GM06990 (cell line): Measurements from ENCODE around the gene NANP.

Experiments
- DNase-seq: peaks from one replicate; pipeline ENCODE4 v3.0.0-alpha.2; 2011; ENCODE audit not compliant: insufficient read length; ENCODE audit errors: extremely low read depth
- H3K27me3 ChIP-seq: replicated peaks from 2 replicates; pipeline ENCODE4 v1.6.0; 2011; ENCODE audit warnings: low read length; ENCODE audit not compliant: control insufficient read depth, insufficient read depth
- H3K36me3 ChIP-seq: 2 replicates; pipeline ENCODE4 v1.5.1; 2011; ENCODE audit warnings: low read length; ENCODE audit not compliant: control insufficient read depth, insufficient read depth
- H3K4me3 ChIP-seq: replicated peaks from 2 replicates; pipeline ENCODE4 v1.5.1; 2011; ENCODE audit warnings: low read depth, mild to moderate bottlenecking, control low read depth, low read length
- TF ChIP-seq, protein P1 (sequence below): IDR thresholded peaks from 2 replicates; pipeline ENCODE4 v1.5.1; 2011; ENCODE audit warnings: low read length, control low read depth, mild to moderate bottlenecking, inconsistent platforms; ENCODE audit not compliant: insufficient read depth, poor library complexity, severe bottlenecking

Gene NANP

DNA sequence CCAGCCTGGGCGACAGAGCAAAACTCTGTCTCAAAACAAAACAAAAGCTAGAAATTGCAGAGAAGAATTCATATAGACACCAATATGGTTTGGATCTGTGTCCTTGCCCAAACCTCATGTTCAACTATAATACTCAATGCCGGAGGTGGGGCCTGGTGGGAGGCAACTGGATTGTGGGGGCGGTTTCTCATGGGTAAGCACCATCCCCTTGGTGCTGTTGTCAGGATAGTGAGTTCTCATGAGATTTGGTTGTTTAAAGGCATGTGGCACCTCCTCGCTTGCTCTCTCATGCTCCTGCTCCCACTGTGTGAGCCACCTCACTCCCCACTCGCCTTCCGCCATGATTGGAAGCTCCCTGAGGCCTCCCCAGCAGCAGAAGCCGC lies 53.7 kb downstream of the NANP start:
- TF ChIP-seq, protein P1, sequence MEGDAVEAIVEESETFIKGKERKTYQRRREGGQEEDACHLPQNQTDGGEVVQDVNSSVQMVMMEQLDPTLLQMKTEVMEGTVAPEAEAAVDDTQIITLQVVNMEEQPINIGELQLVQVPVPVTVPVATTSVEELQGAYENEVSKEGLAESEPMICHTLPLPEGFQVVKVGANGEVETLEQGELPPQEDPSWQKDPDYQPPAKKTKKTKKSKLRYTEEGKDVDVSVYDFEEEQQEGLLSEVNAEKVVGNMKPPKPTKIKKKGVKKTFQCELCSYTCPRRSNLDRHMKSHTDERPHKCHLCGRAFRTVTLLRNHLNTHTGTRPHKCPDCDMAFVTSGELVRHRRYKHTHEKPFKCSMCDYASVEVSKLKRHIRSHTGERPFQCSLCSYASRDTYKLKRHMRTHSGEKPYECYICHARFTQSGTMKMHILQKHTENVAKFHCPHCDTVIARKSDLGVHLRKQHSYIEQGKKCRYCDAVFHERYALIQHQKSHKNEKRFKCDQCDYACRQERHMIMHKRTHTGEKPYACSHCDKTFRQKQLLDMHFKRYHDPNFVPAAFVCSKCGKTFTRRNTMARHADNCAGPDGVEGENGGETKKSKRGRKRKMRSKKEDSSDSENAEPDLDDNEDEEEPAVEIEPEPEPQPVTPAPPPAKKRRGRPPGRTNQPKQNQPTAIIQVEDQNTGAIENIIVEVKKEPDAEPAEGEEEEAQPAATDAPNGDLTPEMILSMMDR: no peak
- no peaks in the 10 kb centered on the region for H3K27me3 ChIP-seq

DNA sequence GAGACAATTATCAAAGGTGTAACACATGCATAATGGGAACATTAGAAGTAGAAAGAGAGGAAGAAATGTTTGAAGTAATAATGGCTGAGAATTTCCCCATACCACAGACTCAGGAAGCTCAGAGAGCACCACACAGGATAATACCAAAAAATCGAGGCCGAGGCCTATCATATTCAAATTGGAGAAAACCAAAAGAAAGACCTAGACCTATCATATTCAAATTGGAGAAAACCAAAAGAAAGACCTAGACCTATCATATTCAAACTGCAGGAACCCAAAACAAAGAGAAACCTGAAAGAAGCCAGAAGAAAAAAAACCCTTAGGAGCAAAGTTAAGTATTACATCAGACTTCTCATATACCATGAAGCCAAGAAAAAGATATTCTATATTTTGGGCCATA lies 56.5 kb downstream of the NANP start:
- TF ChIP-seq, protein P1: no peak
- Histone ChIP-seq H3K27me3 (no peaks in the 10 kb centered on the region), H3K36me3 (no peaks in the 10 kb centered on the region), H3K4me3 (no peak overlapping the region)
- no peak for DNase-seq

More for the DNA sequence above, 53.7 kb downstream of the NANP start:
- DNase-seq: no peak
- Histone ChIP-seq H3K36me3 (no peaks in the 10 kb centered on the region), H3K4me3 (no peak overlapping the region)

DNA sequence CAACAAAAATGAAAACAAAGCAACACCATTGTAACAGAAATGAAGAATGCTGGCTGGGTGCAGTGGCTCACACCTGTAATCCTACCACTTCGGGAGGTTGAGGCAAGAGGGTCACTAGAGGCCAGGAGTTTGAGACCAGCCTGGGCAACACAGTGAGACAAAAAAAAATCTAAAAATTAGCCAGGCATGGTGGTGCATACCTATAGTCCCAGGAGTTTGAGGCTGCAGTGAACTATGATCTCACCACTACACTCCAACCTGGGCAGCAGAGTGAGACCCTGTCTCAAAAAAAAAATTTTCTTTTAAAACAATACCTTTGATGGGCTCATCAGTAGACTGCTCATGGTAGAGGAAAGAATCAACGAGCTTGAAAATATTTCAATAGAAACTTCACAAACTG lies 57.0 kb downstream of the NANP start:
- no peak overlapping the region for H3K4me3 ChIP-seq
- no peak for DNase-seq
- no peaks in the 10 kb centered on the region for H3K36me3 ChIP-seq
- H3K27me3 ChIP-seq: no peaks in the 10 kb centered on the region
- TF ChIP-seq, protein P1: no peak

DNA sequence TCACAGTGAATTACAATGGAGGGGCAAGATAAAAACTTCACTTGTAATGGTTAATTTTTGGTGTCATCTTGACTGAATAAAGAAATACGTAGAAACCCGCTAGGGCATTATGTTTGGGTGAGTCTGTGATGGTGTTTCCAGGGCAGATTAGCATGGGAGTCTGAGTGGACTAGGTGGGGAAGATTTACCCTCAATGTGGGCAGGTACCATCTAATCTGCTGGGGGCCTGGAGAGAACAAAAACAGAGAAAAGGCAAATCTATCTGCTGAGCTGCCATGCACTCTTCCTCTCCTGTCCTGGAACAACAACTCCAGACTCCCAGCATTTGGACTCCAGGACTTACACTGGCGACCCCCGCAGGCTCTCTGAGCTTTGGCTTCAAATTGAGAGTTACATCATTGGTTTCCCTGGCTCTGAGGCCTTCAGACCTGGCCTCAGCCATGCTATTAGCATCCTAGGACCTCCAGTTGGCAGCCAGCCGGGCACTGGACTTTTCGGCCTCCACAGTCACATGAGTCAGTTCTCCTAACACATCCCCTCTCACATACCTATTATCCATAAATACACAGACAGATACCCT lies 58.1 kb downstream of the NANP start:
- Histone ChIP-seq H3K27me3 (no peaks in the 10 kb centered on the region), H3K36me3 (no peaks in the 10 kb centered on the region), H3K4me3 (no peak overlapping the region)
- no peak for DNase-seq
- TF ChIP-seq, protein P1: no peak

DNA sequence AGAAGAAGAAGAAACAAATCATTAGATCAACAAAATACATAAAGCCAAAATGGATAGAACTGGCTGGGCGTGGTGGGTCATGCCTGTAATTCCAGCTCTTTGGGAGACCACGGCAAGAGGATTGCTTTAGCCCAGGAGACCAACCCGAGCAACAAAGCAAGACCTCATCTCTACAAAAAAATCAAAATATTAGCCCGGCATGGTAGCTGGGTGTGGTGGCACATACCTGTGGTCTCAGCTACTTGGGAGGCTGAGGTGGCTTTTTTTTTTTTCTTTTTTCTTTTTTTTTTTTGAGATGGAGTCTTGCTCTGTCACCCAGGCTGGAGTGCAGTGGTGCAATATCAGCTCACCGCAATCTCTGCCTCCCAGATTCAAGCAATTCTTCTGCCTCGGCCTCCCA lies 59.9 kb downstream of the NANP start:
- DNase-seq: no peak
- Histone ChIP-seq H3K4me3 (no peak overlapping the region), H3K27me3 (no peaks in the 10 kb centered on the region), H3K36me3 (no peaks in the 10 kb centered on the region)
- TF ChIP-seq, protein P1: no peak

DNA sequence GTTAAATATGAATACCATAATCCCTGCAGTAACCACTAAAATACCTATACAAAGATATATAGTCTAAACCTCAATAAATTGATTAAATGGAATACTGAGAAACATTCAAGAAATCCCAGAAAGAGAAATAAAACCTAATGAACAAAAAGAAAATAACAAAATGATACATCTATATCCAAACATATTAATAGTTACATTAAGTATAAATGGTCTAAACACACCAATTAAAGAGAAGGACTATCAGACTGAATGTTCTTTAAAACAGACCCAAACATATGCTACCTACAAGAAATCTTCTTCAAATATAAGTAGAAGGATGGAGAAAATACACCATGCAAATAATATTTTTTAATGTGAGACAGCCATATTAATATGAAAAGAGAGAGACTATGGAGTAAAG lies 60.5 kb downstream of the NANP start:
- no peak for DNase-seq
- Histone ChIP-seq H3K4me3 (no peak overlapping the region), H3K27me3 (no peaks in the 10 kb centered on the region), H3K36me3 (no peaks in the 10 kb centered on the region)
- TF ChIP-seq, protein P1: no peak
